Coronary artery (tissue), 2 donors: ENCODE measurements around the gene GALNT18.
A peak's percentile ranks its signal among the peaks of the same experiment; 100 is the strongest.

Source experiments
- DNase-seq: peaks from one replicate; pipeline ENCODE4 v3.0.0-alpha.2; 2017; ENCODE audit warnings: low spot score
- H3K27ac ChIP-seq, 2 donors: fragments of 200-600 bp; sonication (generic); one replicate each; pipeline ENCODE4 v1.5.1; 2016 to 2019
- H3K4me3 ChIP-seq: fragments of 200-600 bp; sonication (generic); 2 replicates; pipeline ENCODE4 v1.5.1; 2016; ENCODE audit warnings: mild to moderate bottlenecking, moderate library complexity
- TF ChIP-seq, protein P1 (sequence below): fragments of 200-600 bp; sonication (generic); IDR thresholded peaks from one replicate; pipeline ENCODE4 v1.5.1; 2019; ENCODE audit warnings: antibody characterized with exemption

GALNT18 gene

DNA sequence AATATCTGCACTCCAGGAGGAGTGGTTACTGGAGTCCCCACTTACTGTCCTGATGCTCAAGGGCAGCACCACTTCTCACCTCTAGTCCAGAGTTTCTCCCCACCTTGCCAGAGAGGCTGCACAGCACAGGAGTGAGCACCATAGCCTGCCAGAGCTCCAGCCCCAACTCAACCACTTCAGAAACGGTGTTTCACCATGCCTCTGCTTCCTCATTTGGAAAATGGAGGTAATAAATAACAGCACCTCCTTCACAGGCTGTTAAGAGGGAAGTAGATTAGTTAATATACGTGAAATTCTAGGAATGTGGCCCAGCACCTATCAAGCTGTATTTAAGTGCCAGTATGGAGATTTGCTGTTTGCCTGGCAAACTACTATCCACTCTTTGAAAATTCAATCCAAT, 63.0 kb downstream of the GALNT18 start:
- DNase-seq: no peak
- TF ChIP-seq, protein P1, sequence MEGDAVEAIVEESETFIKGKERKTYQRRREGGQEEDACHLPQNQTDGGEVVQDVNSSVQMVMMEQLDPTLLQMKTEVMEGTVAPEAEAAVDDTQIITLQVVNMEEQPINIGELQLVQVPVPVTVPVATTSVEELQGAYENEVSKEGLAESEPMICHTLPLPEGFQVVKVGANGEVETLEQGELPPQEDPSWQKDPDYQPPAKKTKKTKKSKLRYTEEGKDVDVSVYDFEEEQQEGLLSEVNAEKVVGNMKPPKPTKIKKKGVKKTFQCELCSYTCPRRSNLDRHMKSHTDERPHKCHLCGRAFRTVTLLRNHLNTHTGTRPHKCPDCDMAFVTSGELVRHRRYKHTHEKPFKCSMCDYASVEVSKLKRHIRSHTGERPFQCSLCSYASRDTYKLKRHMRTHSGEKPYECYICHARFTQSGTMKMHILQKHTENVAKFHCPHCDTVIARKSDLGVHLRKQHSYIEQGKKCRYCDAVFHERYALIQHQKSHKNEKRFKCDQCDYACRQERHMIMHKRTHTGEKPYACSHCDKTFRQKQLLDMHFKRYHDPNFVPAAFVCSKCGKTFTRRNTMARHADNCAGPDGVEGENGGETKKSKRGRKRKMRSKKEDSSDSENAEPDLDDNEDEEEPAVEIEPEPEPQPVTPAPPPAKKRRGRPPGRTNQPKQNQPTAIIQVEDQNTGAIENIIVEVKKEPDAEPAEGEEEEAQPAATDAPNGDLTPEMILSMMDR: no peak
- no peak overlapping the region for H3K4me3 ChIP-seq
- peak overlapping the region in 1 of 2 donors; percentile 41 for H3K27ac ChIP-seq

GRCh38 chr11:11558396-11558795, 63.4 kb downstream of the GALNT18 start:
- DNase-seq: no peak
- H3K4me3 ChIP-seq: no peak overlapping the region
- TF ChIP-seq, protein P1: no peak
- H3K27ac ChIP-seq: peak overlapping the region in 1 of 2 donors; percentile 41

DNA sequence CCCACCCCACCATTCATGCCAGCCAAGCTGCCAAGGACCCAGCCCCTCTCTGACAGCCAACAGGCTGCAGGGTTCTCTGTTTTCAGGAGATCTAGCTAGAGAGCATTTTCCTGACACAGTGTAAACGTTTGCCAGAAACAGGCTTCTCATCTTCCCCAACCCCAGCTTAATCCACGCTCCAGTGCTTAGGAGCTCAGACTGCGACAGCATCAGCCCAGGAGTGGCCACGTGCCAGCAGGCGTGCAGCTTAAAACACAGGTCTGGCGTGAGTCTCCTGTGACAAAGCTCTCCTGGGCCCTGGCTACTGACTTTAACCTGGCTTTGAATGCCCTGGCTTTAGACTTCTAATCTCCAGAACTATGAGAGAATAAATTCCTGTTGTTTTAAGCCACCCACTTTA, 66.6 kb downstream of the GALNT18 start:
- no peak overlapping the region for H3K27ac ChIP-seq
- TF ChIP-seq, protein P1: no peak
- H3K4me3 ChIP-seq: no peak overlapping the region
- no peak for DNase-seq

- no peak for DNase-seq
- no peak overlapping the region for H3K27ac ChIP-seq
- no peak overlapping the region for H3K4me3 ChIP-seq
- TF ChIP-seq, protein P1: no peak
Measured at GRCh38 chr11:11553573-11553972, 68.2 kb downstream of the GALNT18 start.

DNA sequence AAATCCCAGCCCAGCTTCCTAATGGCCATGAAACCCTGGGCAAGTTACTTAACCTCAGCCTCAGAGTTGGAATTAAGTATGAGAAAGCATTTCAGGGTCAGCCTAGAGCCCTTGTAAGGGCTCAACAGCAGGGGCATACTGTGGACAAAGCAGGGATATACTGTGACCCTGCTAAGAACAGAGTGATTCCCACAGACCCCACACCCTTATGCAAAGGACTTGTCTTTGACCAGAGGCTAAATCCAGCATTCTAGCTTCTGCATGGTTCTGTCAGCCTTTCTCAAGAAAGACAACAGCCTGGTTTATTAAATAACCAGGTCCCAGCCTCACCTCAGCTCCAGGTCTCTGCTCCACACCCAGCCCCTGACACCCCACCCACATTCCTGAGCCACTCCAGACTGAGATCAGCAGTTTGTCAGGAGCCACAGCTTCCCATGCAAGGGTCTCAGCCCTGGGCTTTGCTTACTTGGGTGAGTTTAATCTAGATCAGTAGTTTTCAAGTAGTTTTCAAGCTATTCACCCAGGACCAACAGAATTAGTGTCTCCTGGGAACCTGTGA, 69.2 kb downstream of the GALNT18 start:
- TF ChIP-seq, protein P1: no peak
- no peak overlapping the region for H3K4me3 ChIP-seq
- DNase-seq: no peak
- H3K27ac ChIP-seq: no peak overlapping the region

- no peak for DNase-seq
- no peak overlapping the region for H3K4me3 ChIP-seq
- H3K27ac ChIP-seq: no peak overlapping the region
- TF ChIP-seq, protein P1: no peak
Measured at GRCh38 chr11:11550534-11550933, 71.3 kb downstream of the GALNT18 start.

GRCh38 chr11:11545285-11546275, 76.2 kb downstream of the GALNT18 start:
- DNase-seq: no peak
- TF ChIP-seq, protein P1: no peak
- H3K4me3 ChIP-seq: no peak overlapping the region
- H3K27ac ChIP-seq: no peak overlapping the region
